Measurements from ENCODE around the gene PLXNA4.

DNA sequence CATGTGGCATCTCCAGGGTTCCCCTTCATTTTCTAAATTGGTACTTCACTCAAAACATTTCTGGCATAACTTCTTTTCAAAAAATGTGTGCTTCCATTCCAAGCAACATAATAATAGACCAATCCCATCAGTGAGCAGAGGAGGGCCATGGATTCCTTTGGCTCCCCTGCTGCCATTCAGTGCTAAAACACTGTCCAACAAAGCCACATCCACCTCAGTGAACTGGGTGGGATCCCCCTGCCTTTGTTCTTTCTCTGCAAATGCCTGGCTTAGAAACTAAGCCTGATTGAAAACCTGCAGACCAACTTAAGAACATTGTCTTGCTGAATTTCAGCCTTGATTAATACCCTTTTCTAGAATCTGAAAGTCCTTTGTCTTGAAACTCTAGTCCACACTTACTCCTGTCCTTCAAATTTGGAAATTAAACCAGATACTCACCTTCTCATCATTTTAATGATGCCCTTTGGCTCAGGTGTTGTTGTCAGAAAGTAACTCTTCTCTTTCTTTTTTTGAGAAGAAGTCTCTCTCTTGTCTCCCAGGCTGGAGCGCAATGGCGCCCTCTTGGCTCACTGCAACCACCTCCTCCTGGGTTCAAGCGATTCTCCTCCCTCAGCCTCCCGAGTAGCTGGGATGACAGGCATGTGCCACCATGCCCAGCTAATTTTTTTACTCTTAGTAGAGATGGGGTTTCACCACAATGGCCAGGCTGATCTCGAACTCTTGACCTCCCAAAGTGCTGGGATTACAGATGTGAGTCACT lies 132.3 kb downstream of the PLXNA4 start:
- TF ChIP-seq POLR2A (IDR thresholded peaks at IDR 0.05; ENCODE audit: low read length) (no peak), GATA1 (IDR thresholded peaks at IDR 0.05; ENCODE audit: low read depth, low read length) (no peak)

Data from erythroblast (primary cell).